H9 (cell line): Measurements from ENCODE around the gene BIN1. TPM values are rescaled to one million over a fixed set of nuclear protein-coding genes. Genes with fewer than 3 reads are reported as not detected.

ENCODE experiments used
- DNase-seq: peaks from one replicate; pipeline ENCODE4 v3.0.0-alpha.2; 2017
- H2AFZ ChIP-seq: one replicate; pipeline ENCODE4 v1.6.1; 2013; ENCODE audit warnings: mild to moderate bottlenecking, low read length, control low read depth, moderate library complexity
- H2AK5ac ChIP-seq: 2 replicates; pipeline ENCODE4 v1.6.1; 2013; ENCODE audit warnings: low read length, control low read depth, mixed read lengths; ENCODE audit not compliant: insufficient read length
- H2BK120ac ChIP-seq: one replicate; pipeline ENCODE4 v1.6.1; 2013; ENCODE audit warnings: low read depth, mild to moderate bottlenecking, low read length, control low read depth, inconsistent platforms; ENCODE audit not compliant: poor library complexity, severe bottlenecking
- H2BK12ac ChIP-seq: 2 replicates; pipeline ENCODE4 v1.6.1; 2013; ENCODE audit warnings: low read length, control low read depth, mixed read lengths, low read depth; ENCODE audit not compliant: insufficient read length
- H2BK15ac ChIP-seq: 2 replicates; pipeline ENCODE4 v1.6.1; 2013; ENCODE audit warnings: low read depth, low read length, control low read depth
- H2BK20ac ChIP-seq: one replicate; pipeline ENCODE4 v1.6.1; 2013; ENCODE audit warnings: low read depth, mild to moderate bottlenecking, low read length, control low read depth, inconsistent platforms; ENCODE audit not compliant: poor library complexity, severe bottlenecking
- H2BK5ac ChIP-seq: 2 replicates; pipeline ENCODE4 v1.6.1; 2013; ENCODE audit warnings: low read length, control low read depth, mixed read lengths; ENCODE audit not compliant: insufficient read length
- H3K14ac ChIP-seq: 2 replicates; pipeline ENCODE4 v1.6.1; 2013; ENCODE audit warnings: low read length, control low read depth; ENCODE audit not compliant: insufficient read depth
- H3K18ac ChIP-seq: 2 replicates; pipeline ENCODE4 v1.6.1; 2013; ENCODE audit warnings: low read depth, mild to moderate bottlenecking, mixed read lengths, low read length, control low read depth; ENCODE audit not compliant: insufficient read length
- H3K23ac ChIP-seq: 2 replicates; pipeline ENCODE4 v1.6.1; 2013; ENCODE audit warnings: low read length, control low read depth, mixed read lengths, low read depth; ENCODE audit not compliant: insufficient read length
- H3K23me2 ChIP-seq: 2 replicates; pipeline ENCODE4 v1.6.1; 2013; ENCODE audit warnings: low read depth, mild to moderate bottlenecking, mixed read lengths, low read length, control low read depth; ENCODE audit not compliant: insufficient read length, poor library complexity, severe bottlenecking
- H3K27ac ChIP-seq: 2 replicates; pipeline ENCODE4 v1.5.1; 2013; ENCODE audit warnings: low read length, control low read depth, mixed read lengths, low read depth; ENCODE audit not compliant: insufficient read length
- H3K27me3 ChIP-seq: 2 replicates; pipeline ENCODE4 v1.6.1; 2013; ENCODE audit warnings: low read length, control low read depth, inconsistent platforms; ENCODE audit not compliant: insufficient read depth
- H3K4ac ChIP-seq: 2 replicates; pipeline ENCODE4 v1.6.1; 2013; ENCODE audit warnings: low read depth, mild to moderate bottlenecking, control low read depth, inconsistent platforms, low read length, moderate library complexity
- H3K4me1 ChIP-seq: 2 replicates; pipeline ENCODE4 v1.6.1; 2013; ENCODE audit warnings: low read length, control low read depth, inconsistent platforms; ENCODE audit not compliant: insufficient read depth
- H3K4me2 ChIP-seq: 2 replicates; pipeline ENCODE4 v1.6.1; 2013; ENCODE audit warnings: low read length, control low read depth, mixed read lengths; ENCODE audit not compliant: insufficient read length, insufficient read depth
- H3K56ac ChIP-seq: 2 replicates; pipeline ENCODE4 v1.6.1; 2013; ENCODE audit warnings: low read depth, mild to moderate bottlenecking, mixed read lengths, low read length, control low read depth; ENCODE audit not compliant: insufficient read length
- H3K79me1 ChIP-seq: 2 replicates; pipeline ENCODE4 v1.6.1; 2013; ENCODE audit warnings: low read depth, mild to moderate bottlenecking, moderate library complexity, low read length, control low read depth, inconsistent platforms; ENCODE audit not compliant: insufficient read depth, poor library complexity, severe bottlenecking
- H3K79me2 ChIP-seq: 2 replicates; pipeline ENCODE4 v1.6.1; 2013; ENCODE audit warnings: low read length, control low read depth, inconsistent platforms; ENCODE audit not compliant: insufficient read depth
- H3K9ac ChIP-seq: 2 replicates; pipeline ENCODE4 v1.6.1; 2013; ENCODE audit warnings: low read length, control low read depth, mixed read lengths; ENCODE audit not compliant: insufficient read length; ENCODE audit errors: extremely low read depth
- H3K9me3 ChIP-seq: one replicate; pipeline ENCODE4 v1.6.1; 2013; ENCODE audit warnings: low read depth, low read length, inconsistent platforms; ENCODE audit not compliant: control insufficient read depth
- H3T11ph ChIP-seq: one replicate; pipeline ENCODE4 v1.6.1; 2013; ENCODE audit warnings: mild to moderate bottlenecking, low read length, control low read depth, inconsistent platforms
- H4K20me1 ChIP-seq: one replicate; pipeline ENCODE4 v1.6.1; 2013; ENCODE audit not compliant: control insufficient read depth, insufficient read length, insufficient read depth
- H4K5ac ChIP-seq: 2 replicates; pipeline ENCODE4 v1.6.1; 2013; ENCODE audit warnings: low read depth, mild to moderate bottlenecking, mixed read lengths, low read length, control low read depth; ENCODE audit not compliant: insufficient read length
- H4K8ac ChIP-seq: replicated peaks from 2 replicates; pipeline ENCODE4 v1.6.1; 2013; ENCODE audit warnings: low read length, control low read depth, mixed read lengths, low read depth; ENCODE audit not compliant: insufficient read length
- H4K91ac ChIP-seq: 2 replicates; pipeline ENCODE4 v1.6.1; 2013; ENCODE audit warnings: low read depth, mild to moderate bottlenecking, moderate library complexity, mixed read lengths, low read length, control low read depth; ENCODE audit not compliant: insufficient read length
- H3K27ac Mint-ChIP-seq, 3 experiments: 2 replicates in 2 of 3; 3 replicates in 1 of 3; pipeline ENCODE4 v1.8.0; 2020 to 2021; ENCODE audit warnings: mixed read lengths in 3 of 3, mild to moderate bottlenecking in 1 of 3, moderate library complexity in 1 of 3
- H3K27me3 Mint-ChIP-seq: 2 replicates; pipeline ENCODE4 v1.8.0; 2021; ENCODE audit warnings: low read depth, mild to moderate bottlenecking, moderate library complexity, mixed read lengths
- H3K36me3 Mint-ChIP-seq, 3 experiments: 2 replicates in 2 of 3; 3 replicates in 1 of 3; pipeline ENCODE4 v1.8.0; 2020 to 2021; ENCODE audit warnings: low read depth in 3 of 3, mixed read lengths in 3 of 3; ENCODE audit not compliant: insufficient read depth in 1 of 3
- H3K4me1 Mint-ChIP-seq, 2 experiments: 2 replicates each; pipeline ENCODE4 v1.8.0; 2020; ENCODE audit warnings: mixed read lengths in 2 of 2
- H3K4me3 Mint-ChIP-seq, 2 experiments: 2 replicates in 1 of 2; 3 replicates in 1 of 2; pipeline ENCODE4 v1.8.0; 2020 to 2021; ENCODE audit warnings: mild to moderate bottlenecking in 2 of 2, mixed read lengths in 2 of 2, moderate library complexity in 1 of 2
- H3K9me3 Mint-ChIP-seq, 2 experiments: 2 replicates in 1 of 2; 3 replicates in 1 of 2; pipeline ENCODE4 v1.8.0; 2020; ENCODE audit warnings: mild to moderate bottlenecking in 2 of 2, mixed read lengths in 2 of 2, moderate library complexity in 1 of 2
- CTCF ChIP-seq: fragments of 200-600 bp; sonication (generic); conservative IDR thresholded peaks from 3 replicates; pipeline ENCODE4 v1.8.0; 2021; ENCODE audit warnings: antibody characterized with exemption, mild to moderate bottlenecking
- WGBS: extraction: QIAGEN DNeasy Blood & Tissue Kit; methylation state at CpG from one replicate; pipeline ENCODE4 v1.1.7; 2013; ENCODE audit warnings: missing lambda C conversion rate, low lambda C conversion rate, mixed read lengths; ENCODE audit not compliant: insufficient read length; ENCODE audit errors: extremely low coverage; 5-methylcytosine and 5-hydroxymethylcytosine counted together
- total RNA-seq: library from RNA; stranded (reverse); gene quantifications from 2 replicates; pipeline ENCODE4 v1.2.1, GENCODE V29; 2021

The BIN1 gene
- total RNA-seq, 1 experiment from 2014 or later = 32.0 TPM

- WGBS = no CpG with 5 or more reads among the region's 11 CpGs
Observed at GRCh38 chr2:127115471-127116199, 8.7 kb upstream of the BIN1 start.

More at GRCh38 chr2:127115471-127116199, 8.7 kb upstream of the BIN1 start:
- H2BK12ac ChIP-seq = no peak overlapping the region
- no peak overlapping the region for H3K14ac ChIP-seq
- H3K56ac ChIP-seq = no peak overlapping the region
- H2BK15ac ChIP-seq = no peak overlapping the region
- no peak for TF ChIP-seq CTCF
- no peak overlapping the region for H4K91ac ChIP-seq
- H4K5ac ChIP-seq = no peak overlapping the region
- no peak overlapping the region for H3T11ph ChIP-seq
- H3K79me2 ChIP-seq = no peaks in the 10 kb centered on the region
- no peak overlapping the region for H3K23ac ChIP-seq
- no peak overlapping the region for H3K9ac ChIP-seq
- H3K27ac ChIP-seq = no peak overlapping the region
- Mint-ChIP-seq H3K4me3 (no peak overlapping the region), H3K27me3 (peaks cover 32% of the 10 kb centered on the region), H3K27ac (no peak overlapping the region), H3K36me3 (peaks cover 0 to 3% (median 3%) of the 10 kb centered on the region in 3 experiments; a peak in 6 of 7 replicates), H3K9me3 (peaks cover 7% of the 10 kb centered on the region in 2 experiments), H3K4me1 (no peaks in the 10 kb centered on the region)
- H3K23me2 ChIP-seq = no peaks in the 10 kb centered on the region
- no peaks in the 10 kb centered on the region for H3K4me1 ChIP-seq
- DNase-seq = peak; percentile 20
- H3K9me3 ChIP-seq = peaks cover 3% of the 10 kb centered on the region
- no peak overlapping the region for H2AFZ ChIP-seq
- no peak overlapping the region for H4K8ac ChIP-seq
- no peaks in the 10 kb centered on the region for H4K20me1 ChIP-seq
- no peak overlapping the region for H2BK120ac ChIP-seq
- no peak overlapping the region for H2BK20ac ChIP-seq
- H3K4me2 ChIP-seq = no peak overlapping the region
- H3K79me1 ChIP-seq = no peaks in the 10 kb centered on the region
- no peak overlapping the region for H2BK5ac ChIP-seq
- H3K27me3 ChIP-seq = no peaks in the 10 kb centered on the region
- H3K4ac ChIP-seq = no peak overlapping the region
- no peak overlapping the region for H2AK5ac ChIP-seq
- H3K18ac ChIP-seq = no peak overlapping the region
